ENCODE measurements around the gene TNXB.
"Not testable (repeated sequence)": the region's sequence is repeated elsewhere in the genome, so short reads cannot be mapped to it uniquely, and the experiment has no call there.

GRCh38 chr6:32014547-32014946, 94.6 kb downstream of the TNXB start, which contains the start of gene C4B:
- TF ChIP-seq CTCF (IDR thresholded peaks at IDR 0.05; ENCODE audit: low read depth, low read length); EZH2phosphoT487 (IDR thresholded peaks at IDR 0.05; ENCODE audit: low read depth): not testable (repeated sequence)

Data from OCI-LY3 (cell line).